ENCODE results near the gene SORCS2.

Gene SORCS2

DNA sequence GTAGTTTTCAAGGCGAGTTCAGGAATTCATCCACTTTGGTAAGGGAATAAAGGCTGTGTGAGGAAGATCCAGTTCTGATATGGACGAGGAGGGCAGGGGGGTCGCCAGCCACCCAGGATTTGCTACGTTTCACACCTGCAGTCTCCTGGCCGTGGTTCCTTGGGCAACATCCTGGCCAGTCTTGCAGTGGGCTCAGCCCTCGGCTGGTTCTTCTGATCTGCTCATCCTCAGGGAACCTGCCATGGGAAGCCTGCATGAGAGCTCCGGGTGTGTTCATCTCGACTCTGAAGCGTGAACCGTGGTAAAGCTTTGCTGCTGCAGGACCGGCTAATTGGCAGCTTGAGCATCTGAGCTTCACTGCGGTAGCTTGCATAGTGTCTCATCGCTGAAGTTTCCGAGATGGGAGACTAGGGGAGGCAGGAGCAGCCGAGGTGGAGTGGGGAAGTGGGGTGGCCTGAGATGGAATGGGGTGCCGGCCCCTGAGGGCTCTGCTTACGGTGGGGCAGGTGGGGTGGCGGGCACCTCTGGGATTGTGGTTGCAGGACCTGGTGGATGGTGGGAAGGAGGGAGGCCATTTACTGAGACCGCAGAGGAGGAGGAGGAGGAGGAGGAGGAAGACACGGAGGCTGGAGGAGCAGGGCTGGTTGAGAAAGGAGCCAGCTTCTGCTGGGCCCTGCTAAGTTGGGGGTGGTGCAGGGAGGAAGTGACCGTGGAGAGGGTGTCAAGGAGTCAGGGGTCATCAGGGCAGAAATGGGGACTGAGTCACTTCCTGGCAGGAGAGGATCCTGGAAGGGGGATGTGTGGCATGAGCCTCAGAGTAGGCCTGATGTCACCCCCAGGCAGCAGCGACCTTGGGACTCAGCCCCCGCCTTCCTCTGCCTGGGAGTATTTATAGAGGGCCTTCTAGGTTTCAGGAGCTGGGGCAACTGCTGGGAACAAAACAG lies 455.5 kb downstream of the SORCS2 start:
- Histone ChIP-seq H3K4me3 (ENCODE audit: insufficient read length, low read depth) (no peak overlapping the region), H3K9me3 (ENCODE audit: insufficient read depth, low read length) (peaks cover 19% of the 10 kb centered on the region; the same call in 1 of the 2 replicates), H3K36me3 (ENCODE audit: insufficient read depth, insufficient read length, low read length) (no peaks in the 10 kb centered on the region), H3K4me1 (ENCODE audit: insufficient read depth, insufficient read length) (peaks cover 32% of the 10 kb centered on the region), H3K27me3 (ENCODE audit: insufficient read depth, insufficient read length) (no peaks in the 10 kb centered on the region), H3K9ac (ENCODE audit: insufficient read length, low read depth) (no peak overlapping the region)
- DNase-seq (ENCODE audit: low read depth, low spot score): no peak
- TF ChIP-seq YY1 (IDR thresholded peaks at IDR 0.05; ENCODE audit: insufficient read depth, insufficient read length) (no peak), ZNF274 (IDR thresholded peaks at IDR 0.05; ENCODE audit: low read depth, low read length) (no peak), SUZ12 (IDR thresholded peaks at IDR 0.05; ENCODE audit: extremely low read depth, insufficient read depth, insufficient read length) (no peak)

GRCh38 chr4:7648544-7649395 lies 456.4 kb downstream of the SORCS2 start:
- H3K36me3 ChIP-seq (ENCODE audit: insufficient read depth, insufficient read length, low read length): no peaks in the 10 kb centered on the region
- peaks cover 19% of the 10 kb centered on the region; the same call in 1 of the 2 replicates for H3K9me3 ChIP-seq (ENCODE audit: insufficient read depth, low read length)
- H3K4me1 ChIP-seq (ENCODE audit: insufficient read depth, insufficient read length): peaks cover 37% of the 10 kb centered on the region
- DNase-seq (ENCODE audit: low read depth, low spot score): no peak
- H3K27me3 ChIP-seq (ENCODE audit: insufficient read depth, insufficient read length): no peaks in the 10 kb centered on the region
- H3K9ac ChIP-seq (ENCODE audit: insufficient read length, low read depth): no peak overlapping the region
- H3K4me3 ChIP-seq (ENCODE audit: insufficient read length, low read depth): no peak overlapping the region
- TF ChIP-seq SUZ12 (IDR thresholded peaks at IDR 0.05; ENCODE audit: extremely low read depth, insufficient read depth, insufficient read length) (no peak), YY1 (IDR thresholded peaks at IDR 0.05; ENCODE audit: insufficient read depth, insufficient read length) (no peak), ZNF274 (IDR thresholded peaks at IDR 0.05; ENCODE audit: low read depth, low read length) (no peak)

- Histone ChIP-seq H3K27me3 (ENCODE audit: insufficient read depth, insufficient read length) (no peaks in the 10 kb centered on the region), H3K36me3 (ENCODE audit: insufficient read depth, insufficient read length, low read length) (no peaks in the 10 kb centered on the region), H3K9me3 (ENCODE audit: insufficient read depth, low read length) (peaks cover 12% of the 10 kb centered on the region; the same call in 1 of the 2 replicates), H3K9ac (ENCODE audit: insufficient read length, low read depth) (peak overlapping the region; percentile 27), H3K4me1 (ENCODE audit: insufficient read depth, insufficient read length) (peaks cover 42% of the 10 kb centered on the region), H3K4me3 (ENCODE audit: insufficient read length, low read depth) (no peak overlapping the region)
- TF ChIP-seq SUZ12 (IDR thresholded peaks at IDR 0.05; ENCODE audit: extremely low read depth, insufficient read depth, insufficient read length): no peak
- no peak for TF ChIP-seq ZNF274 (IDR thresholded peaks at IDR 0.05; ENCODE audit: low read depth, low read length)
- TF ChIP-seq YY1 (IDR thresholded peaks at IDR 0.05; ENCODE audit: insufficient read depth, insufficient read length): no peak
- no peak for DNase-seq (ENCODE audit: low read depth, low spot score)
Measured at GRCh38 chr4:7649411-7649740, 457.0 kb downstream of the SORCS2 start.

DNA sequence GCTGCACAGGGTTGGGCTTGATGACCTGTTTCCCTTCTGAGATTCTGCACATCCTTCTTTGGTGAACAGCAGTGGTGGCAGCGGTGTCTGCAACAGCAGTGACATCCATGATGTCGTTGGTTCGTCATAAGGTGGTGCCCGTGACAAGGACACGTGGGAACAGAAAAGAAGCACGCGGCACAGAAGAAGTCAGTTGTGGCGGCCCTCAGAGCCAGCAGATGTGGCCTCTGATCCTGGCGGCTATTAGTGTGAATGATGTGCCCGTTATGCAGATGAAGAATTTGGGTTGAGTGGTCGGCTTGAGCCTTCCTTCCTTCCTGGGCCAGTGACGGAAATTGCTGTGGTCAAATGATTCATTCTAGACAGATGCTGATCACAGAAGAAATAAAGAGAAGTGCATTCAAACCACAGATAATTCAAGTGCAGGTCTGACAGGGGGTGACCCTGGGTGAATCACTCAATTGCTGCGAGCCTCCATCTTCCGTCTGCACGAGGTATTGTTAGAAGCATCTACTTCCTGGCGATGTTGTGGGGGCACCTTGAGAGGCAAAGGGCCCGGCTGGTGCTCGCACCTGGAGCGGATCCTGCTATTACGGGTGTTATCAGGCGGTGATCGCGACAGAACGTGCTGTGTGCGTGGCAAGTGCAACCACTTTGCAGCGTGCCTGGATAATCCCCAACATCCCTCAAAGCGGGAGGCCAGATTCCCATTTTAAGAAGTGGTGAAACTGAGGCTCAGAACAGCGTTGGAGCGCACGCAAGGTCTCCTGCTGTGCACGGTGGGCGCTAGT lies 457.6 kb downstream of the SORCS2 start:
- Histone ChIP-seq H3K9me3 (ENCODE audit: insufficient read depth, low read length) (peaks cover 7% of the 10 kb centered on the region; the same call in 1 of the 2 replicates), H3K36me3 (ENCODE audit: insufficient read depth, insufficient read length, low read length) (no peaks in the 10 kb centered on the region), H3K4me1 (ENCODE audit: insufficient read depth, insufficient read length) (peaks cover 45% of the 10 kb centered on the region), H3K4me3 (ENCODE audit: insufficient read length, low read depth) (no peak overlapping the region), H3K9ac (ENCODE audit: insufficient read length, low read depth) (no peak overlapping the region), H3K27me3 (ENCODE audit: insufficient read depth, insufficient read length) (no peaks in the 10 kb centered on the region)
- DNase-seq (ENCODE audit: low read depth, low spot score): no peak
- TF ChIP-seq YY1 (IDR thresholded peaks at IDR 0.05; ENCODE audit: insufficient read depth, insufficient read length): no peak
- no peak for TF ChIP-seq ZNF274 (IDR thresholded peaks at IDR 0.05; ENCODE audit: low read depth, low read length)
- TF ChIP-seq SUZ12 (IDR thresholded peaks at IDR 0.05; ENCODE audit: extremely low read depth, insufficient read depth, insufficient read length): no peak

DNA sequence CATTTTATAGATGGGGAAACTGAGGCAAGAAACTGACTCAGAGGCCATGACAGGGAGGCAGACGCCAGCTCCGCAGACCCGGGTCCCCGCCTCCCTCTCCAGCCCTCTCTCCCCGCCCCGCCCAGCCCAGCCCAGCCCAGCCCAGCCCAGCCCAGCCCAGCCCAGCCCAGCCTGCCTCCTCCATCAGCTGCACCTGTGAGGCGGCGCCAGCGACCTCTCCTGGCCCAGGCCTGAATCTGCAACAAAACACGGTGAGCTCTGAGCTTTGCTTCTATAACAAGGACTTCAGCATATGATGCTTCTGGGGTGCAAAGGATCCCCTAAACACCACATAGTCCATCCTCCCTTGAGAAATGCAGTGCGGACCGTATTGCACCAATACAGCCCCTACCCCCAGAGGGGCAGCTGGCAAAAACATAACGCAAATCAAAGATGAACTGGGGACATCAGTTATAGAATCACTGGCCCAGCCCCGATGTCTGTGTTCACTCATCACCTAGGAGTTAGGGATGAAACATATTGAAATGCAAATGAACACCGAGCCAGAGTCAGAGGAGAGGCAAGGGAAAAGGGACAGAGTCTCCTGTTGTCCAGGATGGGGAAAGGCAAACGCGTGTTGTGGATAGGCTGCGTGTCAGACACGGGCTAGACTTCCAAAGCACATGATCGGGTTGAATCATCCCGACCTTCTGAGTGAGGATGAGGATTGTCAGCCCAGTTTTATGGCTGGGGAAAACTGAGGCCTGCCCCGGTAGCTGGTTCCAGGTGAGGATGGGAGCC lies 458.5 kb downstream of the SORCS2 start:
- DNase-seq (ENCODE audit: low read depth, low spot score): peak; percentile 77
- H3K4me3 ChIP-seq (ENCODE audit: insufficient read length, low read depth): no peak overlapping the region

GRCh38 chr4:7651461-7651921 lies 459.2 kb downstream of the SORCS2 start:
- Histone ChIP-seq H3K4me1 (ENCODE audit: insufficient read depth, insufficient read length) (peaks cover 58% of the 10 kb centered on the region), H3K9ac (ENCODE audit: insufficient read length, low read depth) (peak overlapping the region; percentile 58), H3K36me3 (ENCODE audit: insufficient read depth, insufficient read length, low read length) (no peaks in the 10 kb centered on the region), H3K9me3 (ENCODE audit: insufficient read depth, low read length) (no peaks in the 10 kb centered on the region), H3K27me3 (ENCODE audit: insufficient read depth, insufficient read length) (no peaks in the 10 kb centered on the region), H3K4me3 (ENCODE audit: insufficient read length, low read depth) (no peak overlapping the region)
- TF ChIP-seq YY1 (IDR thresholded peaks at IDR 0.05; ENCODE audit: insufficient read depth, insufficient read length): no peak
- no peak for TF ChIP-seq SUZ12 (IDR thresholded peaks at IDR 0.05; ENCODE audit: extremely low read depth, insufficient read depth, insufficient read length)
- DNase-seq (ENCODE audit: low read depth, low spot score): peak; percentile 74

More for the DNA sequence above, 458.5 kb downstream of the SORCS2 start:
- TF ChIP-seq SUZ12 (IDR thresholded peaks at IDR 0.05; ENCODE audit: extremely low read depth, insufficient read depth, insufficient read length): no peak
- no peak for TF ChIP-seq YY1 (IDR thresholded peaks at IDR 0.05; ENCODE audit: insufficient read depth, insufficient read length)
- no peak for TF ChIP-seq ZNF274 (IDR thresholded peaks at IDR 0.05; ENCODE audit: low read depth, low read length)
- peaks cover 51% of the 10 kb centered on the region for H3K4me1 ChIP-seq (ENCODE audit: insufficient read depth, insufficient read length)
- H3K9ac ChIP-seq (ENCODE audit: insufficient read length, low read depth): peak overlapping the region; percentile 58
- H3K27me3 ChIP-seq (ENCODE audit: insufficient read depth, insufficient read length): no peaks in the 10 kb centered on the region
- H3K9me3 ChIP-seq (ENCODE audit: insufficient read depth, low read length): no peaks in the 10 kb centered on the region
- H3K36me3 ChIP-seq (ENCODE audit: insufficient read depth, insufficient read length, low read length): no peaks in the 10 kb centered on the region
